ENCODE data around the gene PCNX2.
"Not testable (repeated sequence)": the region's sequence is repeated elsewhere in the genome, so short reads cannot be mapped to it uniquely, and the experiment has no call there.

The PCNX2 gene

GRCh38 chr1:233224311-233224710 lies 71.2 kb downstream of the PCNX2 start:
- DNase-seq (ENCODE audit: low read depth) = no peak

GRCh38 chr1:233217832-233218231 lies 77.7 kb downstream of the PCNX2 start:
- DNase-seq (ENCODE audit: low read depth) = no peak

- no peak for DNase-seq (ENCODE audit: low read depth)
Observed at GRCh38 chr1:233216009-233216408, 79.5 kb downstream of the PCNX2 start.

- no peak for DNase-seq (ENCODE audit: low read depth)
Observed at GRCh38 chr1:233215135-233215760, 80.3 kb downstream of the PCNX2 start.

- no peak for DNase-seq (ENCODE audit: low read depth)
Observed at GRCh38 chr1:233211595-233211994, 83.9 kb downstream of the PCNX2 start.

- no peak for DNase-seq (ENCODE audit: low read depth)
Observed at GRCh38 chr1:233211106-233211505, 84.4 kb downstream of the PCNX2 start.

GRCh38 chr1:233209481-233209880 lies 86.0 kb downstream of the PCNX2 start:
- DNase-seq (ENCODE audit: low read depth) = no peak

GRCh38 chr1:233208687-233209086 lies 86.8 kb downstream of the PCNX2 start:
- no peak for DNase-seq (ENCODE audit: low read depth)

- DNase-seq (ENCODE audit: low read depth) = no peak
Observed at GRCh38 chr1:233197940-233198339, 97.6 kb downstream of the PCNX2 start.

- no peak for DNase-seq (ENCODE audit: low read depth)
Observed at GRCh38 chr1:233193741-233194140, 101.8 kb downstream of the PCNX2 start.

- DNase-seq (ENCODE audit: low read depth) = no peak
Observed at GRCh38 chr1:233190987-233191386, 104.5 kb downstream of the PCNX2 start.

GRCh38 chr1:233189526-233189925 lies 106.0 kb downstream of the PCNX2 start:
- DNase-seq (ENCODE audit: low read depth) = no peak

- no peak for DNase-seq (ENCODE audit: low read depth)
Observed at GRCh38 chr1:233188061-233188460, 107.5 kb downstream of the PCNX2 start.

- DNase-seq (ENCODE audit: low read depth) = no peak
Observed at GRCh38 chr1:233183226-233184020, 112.1 kb downstream of the PCNX2 start.

GRCh38 chr1:233182587-233182986 lies 112.9 kb downstream of the PCNX2 start:
- DNase-seq (ENCODE audit: low read depth) = no peak

- DNase-seq (ENCODE audit: low read depth) = no peak
Observed at GRCh38 chr1:233180641-233181364, 114.7 kb downstream of the PCNX2 start.

GRCh38 chr1:233179638-233180037 lies 115.9 kb downstream of the PCNX2 start:
- not testable (repeated sequence) for DNase-seq (ENCODE audit: low read depth)

- no peak for DNase-seq (ENCODE audit: low read depth)
Observed at GRCh38 chr1:233172201-233172600, 123.3 kb downstream of the PCNX2 start.

- no peak for DNase-seq (ENCODE audit: low read depth)
Observed at GRCh38 chr1:233170741-233171140, 124.8 kb downstream of the PCNX2 start.

GRCh38 chr1:233168384-233168783 lies 127.1 kb downstream of the PCNX2 start:
- no peak for DNase-seq (ENCODE audit: low read depth)

- DNase-seq (ENCODE audit: low read depth) = no peak
Observed at GRCh38 chr1:233166896-233167295, 128.6 kb downstream of the PCNX2 start.

GRCh38 chr1:233163696-233164095 lies 131.8 kb downstream of the PCNX2 start:
- no peak for DNase-seq (ENCODE audit: low read depth)

GRCh38 chr1:233158322-233158721 lies 137.2 kb downstream of the PCNX2 start:
- DNase-seq (ENCODE audit: low read depth) = no peak
